ENCODE results near the gene SCEL. TPM values are rescaled to one million over a fixed set of nuclear protein-coding genes. Genes with fewer than 3 reads are reported as not detected.
"Not testable (repeated sequence)": the region's sequence is repeated elsewhere in the genome, so short reads cannot be mapped to it uniquely, and the experiment has no call there.

The SCEL gene
- total RNA-seq, 1 experiment from 2014 or later: 0.29 TPM

DNA sequence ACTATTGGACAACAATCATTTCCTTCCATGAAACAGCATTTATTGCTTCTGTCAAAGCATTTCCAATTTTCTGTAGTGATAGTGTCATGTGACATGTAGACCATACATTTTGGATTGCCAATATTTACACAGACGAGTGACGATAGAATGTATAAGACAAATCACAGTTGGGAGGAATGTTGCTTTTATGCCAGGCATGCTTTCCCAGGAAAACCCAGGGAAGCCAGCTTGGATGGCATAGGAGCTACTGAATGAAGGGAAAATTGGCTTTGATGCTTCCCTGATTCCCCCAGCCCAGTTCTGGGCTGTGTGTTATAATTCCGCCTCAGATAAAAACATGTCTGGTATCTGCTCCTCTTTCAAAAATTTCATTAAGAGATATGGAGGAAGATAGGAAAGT is 22.5 kb downstream of the SCEL start:
- DNase-seq (ENCODE audit: low read depth): no peak

- no peak for DNase-seq (ENCODE audit: low read depth)
Observed at GRCh38 chr13:77563111-77563510, 27.6 kb downstream of the SCEL start.

- DNase-seq (ENCODE audit: low read depth): peak; percentile 13
Observed at GRCh38 chr13:77565635-77566034, 30.1 kb downstream of the SCEL start.

- DNase-seq (ENCODE audit: low read depth): no peak
Observed at GRCh38 chr13:77571956-77572355, 36.5 kb downstream of the SCEL start.

DNA sequence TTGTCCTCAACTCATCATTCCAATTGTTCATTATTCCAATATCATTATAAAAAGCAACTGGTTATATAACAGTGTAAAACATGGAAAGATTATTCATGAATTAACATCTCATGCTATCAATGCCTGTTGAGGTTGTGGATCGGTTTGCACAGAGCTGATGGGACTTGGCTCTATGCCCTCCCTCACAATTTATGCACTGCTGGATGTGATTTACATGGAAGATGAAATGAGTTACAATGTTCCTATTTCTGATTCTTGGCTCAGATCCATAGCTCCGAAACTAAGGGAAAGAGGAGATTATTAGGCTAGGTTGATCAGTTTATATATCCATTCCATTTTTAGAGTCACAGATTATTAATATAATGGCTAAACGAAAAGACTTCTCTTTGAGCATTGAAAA is 38.6 kb downstream of the SCEL start:
- no peak for DNase-seq (ENCODE audit: low read depth)

DNA sequence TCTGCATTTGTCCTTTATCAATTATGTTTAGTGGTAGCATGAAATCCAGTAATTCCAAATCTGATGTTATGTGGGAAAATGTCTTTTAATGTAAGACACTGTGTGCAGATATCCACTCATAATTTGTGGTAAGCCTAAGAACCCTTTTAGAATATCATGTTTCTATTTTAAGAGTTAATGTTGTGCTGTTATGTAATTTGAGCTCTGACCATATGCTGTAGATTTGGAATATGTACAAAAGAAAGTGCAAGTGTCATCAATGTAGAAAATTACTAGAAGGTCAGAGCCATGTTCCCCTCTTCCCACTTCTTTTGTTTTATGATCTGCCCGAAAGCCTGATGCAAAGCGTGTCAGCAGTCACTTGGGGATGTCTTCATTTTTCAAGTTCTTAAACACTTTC is 44.5 kb downstream of the SCEL start:
- DNase-seq (ENCODE audit: low read depth): no peak

GRCh38 chr13:77580748-77581147 is 45.2 kb downstream of the SCEL start:
- no peak for DNase-seq (ENCODE audit: low read depth)

DNA sequence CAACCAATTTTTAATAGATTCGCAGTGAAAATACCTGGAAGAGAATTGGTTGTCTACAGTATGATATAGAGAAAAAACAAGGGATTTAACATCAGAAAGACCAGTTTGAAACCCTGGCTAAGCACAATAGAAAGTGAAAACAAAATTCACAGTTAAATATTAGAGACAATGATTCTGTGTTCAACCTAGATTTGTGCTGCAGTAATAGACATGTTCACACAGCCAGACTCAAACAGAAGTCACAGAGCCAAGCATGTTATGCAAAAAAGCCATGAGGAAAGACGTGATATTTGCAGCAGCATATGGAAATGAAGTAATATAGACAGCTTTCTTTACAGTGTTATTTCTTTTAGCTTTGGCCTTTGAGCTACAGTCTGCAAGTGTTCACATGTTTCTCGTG is 48.1 kb downstream of the SCEL start:
- DNase-seq (ENCODE audit: low read depth): no peak

DNA sequence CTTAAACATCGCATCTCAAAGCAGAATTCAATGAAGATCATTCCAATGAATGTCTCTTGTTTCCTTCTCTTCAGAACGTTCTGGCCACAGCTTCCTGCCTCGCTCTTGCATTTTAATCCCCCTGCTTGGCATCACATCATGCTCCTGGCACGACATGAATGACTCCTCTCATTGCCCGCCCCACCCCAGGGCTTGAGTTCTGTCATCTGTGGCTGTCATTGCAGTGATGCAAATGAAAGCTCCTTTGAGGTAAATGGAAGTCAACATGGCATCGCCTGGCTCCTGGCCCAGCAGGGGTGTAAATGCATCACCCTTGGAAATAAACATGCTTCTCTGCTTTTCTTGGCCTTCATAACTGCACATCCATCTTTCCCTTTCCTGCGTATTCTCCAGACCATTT is 48.6 kb downstream of the SCEL start:
- DNase-seq (ENCODE audit: low read depth): peak; percentile 56

GRCh38 chr13:77595166-77595810 is 59.8 kb downstream of the SCEL start:
- DNase-seq (ENCODE audit: low read depth): no peak

GRCh38 chr13:77596777-77597176 is 61.3 kb downstream of the SCEL start:
- no peak for DNase-seq (ENCODE audit: low read depth)

GRCh38 chr13:77599351-77599750 is 63.8 kb downstream of the SCEL start:
- no peak for DNase-seq (ENCODE audit: low read depth)

- DNase-seq (ENCODE audit: low read depth): no peak
Observed at GRCh38 chr13:77600701-77601100, 65.2 kb downstream of the SCEL start.

GRCh38 chr13:77611068-77611467 is 75.6 kb downstream of the SCEL start:
- no peak for DNase-seq (ENCODE audit: low read depth)

GRCh38 chr13:77616027-77616426 is 80.5 kb downstream of the SCEL start:
- DNase-seq (ENCODE audit: low read depth): no peak

DNA sequence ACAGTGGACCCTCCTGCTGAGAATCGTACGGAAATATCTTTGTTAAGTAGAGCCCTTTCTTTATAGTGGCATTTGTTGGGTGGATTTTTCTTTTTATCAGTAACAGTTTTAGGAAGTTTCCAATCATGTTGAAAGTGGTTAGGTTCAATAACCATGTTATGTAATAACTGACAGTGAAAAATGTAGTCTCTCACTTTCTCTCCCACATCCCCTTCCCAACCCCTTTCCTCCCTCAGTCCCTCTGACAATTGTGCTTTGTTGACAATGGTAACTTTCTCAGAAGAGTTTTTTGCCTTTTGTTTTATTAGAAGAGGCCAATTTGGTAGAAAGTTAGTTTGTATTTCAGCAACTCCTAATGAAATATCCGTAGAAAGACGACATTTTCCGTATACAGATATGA is 84.1 kb downstream of the SCEL start:
- DNase-seq (ENCODE audit: low read depth): no peak

DNA sequence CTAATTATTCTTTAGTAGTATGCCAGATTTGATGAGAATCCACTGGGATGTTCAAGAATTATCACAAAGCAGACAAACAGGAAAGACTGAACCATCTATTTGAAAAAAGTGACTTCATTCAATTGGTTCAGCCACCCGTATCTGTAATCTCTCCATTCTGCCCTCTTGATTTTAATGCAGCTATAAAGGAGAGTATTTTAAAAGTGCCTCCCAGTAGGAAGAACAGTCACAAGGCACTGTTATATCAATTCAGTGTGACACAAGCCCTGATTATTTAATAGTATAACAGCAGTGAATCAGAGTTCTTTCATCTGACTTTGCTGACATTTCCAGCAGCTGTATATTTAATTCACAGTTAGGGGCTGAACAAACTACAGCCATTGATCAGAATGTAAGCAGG is 84.6 kb downstream of the SCEL start:
- no peak for DNase-seq (ENCODE audit: low read depth)

DNA sequence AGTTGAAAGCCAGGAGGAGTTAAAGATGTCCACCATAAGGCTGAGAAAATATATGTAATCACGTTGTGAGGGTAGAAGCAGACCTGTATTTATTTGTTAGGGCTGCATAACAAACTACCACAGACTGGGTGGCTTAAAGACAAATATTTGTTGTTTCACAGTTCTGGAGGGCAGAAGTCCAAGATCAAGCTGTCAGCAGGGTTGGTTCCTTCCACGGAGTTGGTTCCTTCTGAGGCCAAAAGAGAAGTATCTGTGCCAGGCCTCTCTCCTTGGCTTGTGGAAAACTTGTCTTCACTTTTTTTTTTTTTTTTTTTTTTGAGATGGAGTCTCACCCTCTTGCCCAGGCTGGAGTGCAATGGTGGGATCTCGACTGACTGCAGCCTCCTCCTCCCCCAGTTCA is 88.3 kb downstream of the SCEL start:
- no peak for DNase-seq (ENCODE audit: low read depth)

GRCh38 chr13:77628170-77628569 is 92.7 kb downstream of the SCEL start:
- no peak for DNase-seq (ENCODE audit: low read depth)

GRCh38 chr13:77637588-77637987 is 102.1 kb downstream of the SCEL start:
- DNase-seq (ENCODE audit: low read depth): no peak

DNA sequence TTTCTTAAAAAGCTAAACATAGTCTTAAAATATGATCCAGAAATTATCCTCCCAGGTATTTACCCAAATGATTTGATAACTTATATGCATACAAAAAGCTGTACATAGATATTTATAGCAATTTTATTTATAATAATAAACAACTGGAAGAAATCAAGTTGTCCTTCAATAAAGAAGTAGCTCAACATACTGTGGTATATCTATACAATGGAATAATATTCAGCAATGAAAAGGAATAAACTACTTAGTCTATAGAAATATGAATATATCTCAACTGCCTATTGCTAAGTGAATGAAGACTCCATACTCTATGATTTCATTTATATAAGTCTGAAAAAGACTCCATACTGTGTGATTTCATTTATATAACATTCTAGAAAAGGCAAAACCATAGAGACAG is 114.9 kb downstream of the SCEL start:
- no peak for DNase-seq (ENCODE audit: low read depth)

- no peak for DNase-seq (ENCODE audit: low read depth)
Observed at GRCh38 chr13:77653301-77653700, 117.8 kb downstream of the SCEL start.

GRCh38 chr13:77660016-77660415 is 124.5 kb downstream of the SCEL start:
- DNase-seq (ENCODE audit: low read depth): not testable (repeated sequence)

DNA sequence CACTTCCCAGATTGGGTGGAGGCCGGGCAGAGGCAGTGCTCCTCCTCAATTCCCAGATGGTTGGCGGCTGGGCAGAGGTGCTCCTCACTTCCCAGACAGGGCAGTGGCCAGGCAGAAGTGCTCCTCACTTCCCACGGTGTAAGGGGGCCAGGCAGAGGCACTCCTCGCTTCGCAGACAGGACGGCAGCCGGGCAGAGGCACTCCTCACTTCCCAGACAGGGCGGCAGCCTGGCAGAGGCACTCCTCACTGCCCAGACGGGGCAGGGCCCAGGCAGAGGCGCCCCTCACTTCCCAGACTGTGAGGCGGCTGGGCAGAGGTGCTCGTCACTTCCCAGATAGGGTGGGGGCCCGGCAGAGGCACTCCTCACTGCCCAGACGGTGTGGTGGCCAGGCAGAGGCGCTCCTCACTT is 125.3 kb downstream of the SCEL start:
- DNase-seq (ENCODE audit: low read depth): no peak

Data from Daoy (cell line).